ACC112 (cell line): ENCODE data around the gene FAM72A.
A peak's percentile ranks its signal among the peaks of the same experiment; 100 is the strongest.
"Not testable (repeated sequence)": the region's sequence is repeated elsewhere in the genome, so short reads cannot be mapped to it uniquely, and the experiment has no call there.

Experiments used
- H2AFZ ChIP-seq: fragments of 200-600 bp; sonication (generic); one replicate; pipeline ENCODE4 v1.6.0; 2017; ENCODE audit warnings: antibody characterized with exemption, low read length; ENCODE audit not compliant: unreplicated experiment
- H3K27ac ChIP-seq: fragments of 200-600 bp; sonication (generic); 2 replicates; pipeline ENCODE4 v1.5.1; 2014; ENCODE audit warnings: low read depth, mild to moderate bottlenecking, antibody characterized with exemption, low read length, moderate library complexity
- H3K27me3 ChIP-seq: fragments of 200-600 bp; sonication (generic); 2 replicates; pipeline ENCODE4 v1.6.1; 2014; ENCODE audit warnings: mild to moderate bottlenecking, antibody characterized with exemption, low read length, moderate library complexity, mixed read lengths; ENCODE audit not compliant: insufficient read depth
- H3K36me3 ChIP-seq: fragments of 200-600 bp; sonication (generic); 2 replicates; pipeline ENCODE4 v1.6.1; 2016; ENCODE audit warnings: mild to moderate bottlenecking, antibody characterized with exemption, low read length, moderate library complexity, mixed read lengths; ENCODE audit not compliant: insufficient read depth
- H3K4me1 ChIP-seq: fragments of 200-600 bp; sonication (generic); one replicate; pipeline ENCODE4 v1.6.1; 2016; ENCODE audit warnings: low read length, mixed read lengths; ENCODE audit not compliant: insufficient read depth, unreplicated experiment, control insufficient read depth
- H3K4me3 ChIP-seq: fragments of 200-600 bp; sonication (generic); 2 replicates; pipeline ENCODE4 v1.5.1; 2014; ENCODE audit warnings: mild to moderate bottlenecking, low read depth, low read length
- H3K79me2 ChIP-seq: fragments of 200-600 bp; sonication (generic); one replicate; pipeline ENCODE4 v1.6.0; 2016; ENCODE audit warnings: low read length; ENCODE audit not compliant: control insufficient read depth, unreplicated experiment, insufficient read depth

The FAM72A gene

GRCh38 chr1:206210802-206211201, 8.2 kb upstream of the FAM72A start:
- H3K4me3 ChIP-seq, H3K79me2 ChIP-seq, H3K27ac ChIP-seq, H3K27me3 ChIP-seq, H3K4me1 ChIP-seq, H3K36me3 ChIP-seq, H2AFZ ChIP-seq: not testable (repeated sequence)

DNA sequence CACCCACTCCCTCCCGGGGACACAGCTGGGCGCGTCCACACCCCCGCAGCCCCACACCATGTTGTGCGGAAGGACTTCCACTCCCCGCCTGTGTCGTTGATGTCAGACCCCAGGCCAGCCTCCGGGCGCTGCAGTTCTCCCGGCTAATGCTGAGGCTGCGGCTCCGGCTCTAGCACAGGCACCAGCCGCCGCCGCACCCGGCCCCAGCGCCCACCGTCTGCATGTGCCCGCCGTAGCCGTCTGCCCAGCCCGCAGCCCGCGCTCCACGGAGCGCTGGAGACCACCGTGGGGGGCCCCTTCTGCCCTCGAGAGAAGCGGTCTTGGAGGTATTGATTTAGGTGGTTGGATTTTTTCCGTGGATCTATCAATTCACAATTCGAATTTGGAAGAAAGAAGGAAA, 2.9 kb upstream of the FAM72A start:
- H3K27me3 ChIP-seq, H2AFZ ChIP-seq: not testable (repeated sequence)

DNA sequence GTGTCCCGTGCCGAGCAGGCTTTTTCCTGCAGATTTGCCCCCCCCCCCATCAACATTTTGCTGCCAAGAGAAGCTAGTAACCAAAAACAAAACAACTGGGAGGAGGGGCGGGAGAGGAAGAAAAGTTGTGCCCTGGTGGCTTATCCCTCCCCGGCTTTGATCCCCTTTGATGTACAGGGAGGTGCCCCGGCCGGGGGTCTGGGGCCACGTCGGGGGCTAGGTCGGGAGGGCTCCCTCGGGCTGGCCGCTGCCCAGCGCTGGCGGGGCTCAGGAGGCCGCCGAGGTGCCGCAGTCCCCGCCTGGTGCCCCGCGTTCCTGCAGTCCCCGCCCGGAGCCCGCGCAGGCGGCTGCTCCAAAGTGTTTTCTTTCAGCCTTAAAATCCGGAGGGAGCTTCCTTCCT, 2.2 kb upstream of the FAM72A start:
- not testable (repeated sequence) for H3K4me1 ChIP-seq, H3K79me2 ChIP-seq, H3K36me3 ChIP-seq, H2AFZ ChIP-seq, H3K27me3 ChIP-seq
- peak overlapping the region; percentile 39; the same call in 1 of the 2 replicates for H3K27ac ChIP-seq
- peak overlapping the region; percentile 73 for H3K4me3 ChIP-seq

More for the DNA sequence above, 2.9 kb upstream of the FAM72A start:
- H3K4me3 ChIP-seq, result peak overlapping the region; percentile 45; the same call in 1 of the 2 replicates
- H3K27ac ChIP-seq, H3K36me3 ChIP-seq, H3K4me1 ChIP-seq, H3K79me2 ChIP-seq: not testable (repeated sequence)

GRCh38 chr1:206204159-206204511, 1.5 kb upstream of the FAM72A start:
- H3K79me2 ChIP-seq, H2AFZ ChIP-seq, H3K4me1 ChIP-seq, H3K27me3 ChIP-seq, H3K36me3 ChIP-seq, H3K27ac ChIP-seq: not testable (repeated sequence)
- H3K4me3 ChIP-seq, result peak overlapping the region; percentile 61

DNA sequence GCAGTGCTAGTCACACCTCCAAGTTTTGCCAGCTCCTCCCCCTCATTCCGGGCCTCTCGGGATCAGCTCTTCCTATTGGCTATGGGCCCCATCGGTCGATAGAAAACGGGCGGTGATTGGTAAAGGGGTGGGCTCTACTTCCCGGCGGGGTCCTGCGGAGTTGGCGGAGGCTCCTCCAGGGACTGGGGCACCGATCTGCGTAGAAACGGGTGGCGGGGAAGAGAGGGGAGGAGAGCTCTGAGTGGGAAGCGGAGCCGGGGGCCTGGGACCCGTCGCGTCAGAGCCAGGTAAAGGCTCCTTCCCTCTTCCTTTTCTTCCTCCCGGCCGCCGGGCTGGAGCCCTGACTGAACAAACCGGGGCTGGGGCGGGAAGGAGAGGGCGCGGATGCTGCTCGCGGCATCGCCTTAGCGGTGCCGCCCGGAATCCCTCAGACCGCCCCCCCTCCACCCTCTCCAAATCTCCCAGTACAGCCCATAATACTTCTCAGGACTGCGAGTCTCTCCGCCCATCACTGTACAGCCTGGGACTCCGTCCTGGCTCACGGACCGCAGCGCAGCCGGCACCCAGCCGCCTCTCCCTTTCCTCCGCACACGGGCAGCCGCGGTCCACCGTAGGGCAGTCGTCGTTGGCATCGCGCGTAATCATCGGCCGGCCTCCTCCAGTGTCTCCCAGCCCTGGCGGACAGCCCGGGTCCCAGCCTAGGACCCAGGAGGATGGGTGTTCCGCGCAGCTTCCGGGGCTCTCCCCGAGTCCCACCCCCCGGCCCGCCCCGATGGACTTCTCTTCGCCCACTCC, 922 bp upstream of the FAM72A start, which contains the start of gene SRGAP2:
SRGAP2 (plus strand) TSS at position 178 of the 795 bp plus-strand sequence. CDS start 2,430 bp downstream, outside the sequence.
- not testable (repeated sequence) for H2AFZ ChIP-seq, H3K27me3 ChIP-seq, H3K36me3 ChIP-seq, H3K79me2 ChIP-seq, H3K4me1 ChIP-seq
- peak within 1 kb of the TSS; percentile 72 for H3K4me3 ChIP-seq
- peak within 1 kb of the TSS; percentile 66 for H3K27ac ChIP-seq

- H3K27ac ChIP-seq, H3K36me3 ChIP-seq, H3K27me3 ChIP-seq, H2AFZ ChIP-seq, H3K4me1 ChIP-seq, H3K79me2 ChIP-seq, H3K4me3 ChIP-seq: not testable (repeated sequence)
These were observed 5.8 kb downstream of the FAM72A start for GRCh38 chr1:206196748-206197424.

DNA sequence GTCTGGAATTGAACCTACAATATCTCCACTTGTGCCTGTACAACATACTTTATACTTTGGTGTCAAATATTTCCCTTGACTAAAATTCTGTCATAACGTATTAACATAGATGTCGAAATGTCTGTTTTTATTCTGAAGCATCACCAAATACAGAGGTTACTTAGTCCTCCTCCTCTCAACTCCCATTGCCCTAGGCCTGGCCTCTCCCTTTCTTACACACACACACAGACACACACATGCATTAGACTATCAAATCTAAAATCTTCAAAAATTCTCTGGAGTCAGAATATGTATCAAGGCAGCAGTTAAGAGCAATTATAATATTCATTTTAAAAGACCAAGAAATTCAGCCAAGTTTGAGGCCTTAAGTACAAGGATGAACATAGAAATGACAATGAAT, 7.5 kb downstream of the FAM72A start:
- not testable (repeated sequence) for H3K4me1 ChIP-seq, H3K36me3 ChIP-seq, H3K27me3 ChIP-seq, H3K4me3 ChIP-seq, H3K79me2 ChIP-seq, H3K27ac ChIP-seq, H2AFZ ChIP-seq

DNA sequence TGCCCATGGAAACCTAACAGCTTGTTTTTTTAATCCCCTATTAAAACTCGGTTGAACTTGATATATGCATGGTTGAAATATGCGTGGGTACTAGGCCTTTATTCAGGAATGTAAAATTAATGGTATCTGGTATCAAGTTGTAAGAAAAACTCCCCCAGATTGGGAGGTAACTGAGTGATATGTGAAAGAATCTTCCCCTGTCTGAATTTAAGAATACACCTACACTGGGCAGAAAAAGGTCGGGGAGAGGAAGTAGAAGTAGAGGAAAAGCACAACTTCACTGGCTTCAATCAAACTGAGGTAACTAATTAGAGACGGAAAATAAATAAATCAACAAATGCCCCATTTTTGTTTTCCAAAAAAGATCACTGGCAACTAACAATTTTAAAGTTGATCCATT, 15.8 kb downstream of the FAM72A start:
- H3K27ac ChIP-seq, H3K79me2 ChIP-seq, H3K36me3 ChIP-seq, H2AFZ ChIP-seq, H3K27me3 ChIP-seq, H3K4me3 ChIP-seq, H3K4me1 ChIP-seq: not testable (repeated sequence)

GRCh38 chr1:206185778-206186177, 16.9 kb downstream of the FAM72A start:
- not testable (repeated sequence) for H3K27me3 ChIP-seq, H3K4me1 ChIP-seq, H2AFZ ChIP-seq, H3K4me3 ChIP-seq, H3K36me3 ChIP-seq, H3K27ac ChIP-seq, H3K79me2 ChIP-seq

DNA sequence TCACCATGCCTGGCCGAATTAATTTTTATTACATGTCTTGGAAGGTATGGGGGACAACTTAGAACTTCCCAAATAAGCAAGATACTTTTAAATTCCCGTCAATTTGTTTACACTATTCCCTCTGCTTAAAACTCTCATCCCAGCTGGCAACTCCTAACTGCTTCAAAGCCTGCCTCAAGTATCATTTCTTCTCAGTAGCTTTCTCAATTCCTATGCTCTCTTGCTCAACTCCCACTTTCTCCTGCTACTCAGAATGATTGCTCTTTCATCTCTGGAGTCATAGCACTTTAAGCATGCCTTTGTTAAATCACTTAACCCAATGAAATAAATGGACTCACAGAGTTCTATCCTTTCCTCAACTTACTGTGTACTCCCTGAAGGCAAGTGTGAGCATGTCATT, 18.9 kb downstream of the FAM72A start:
- not testable (repeated sequence) for H3K79me2 ChIP-seq, H3K4me1 ChIP-seq, H3K36me3 ChIP-seq, H3K27ac ChIP-seq, H3K27me3 ChIP-seq, H2AFZ ChIP-seq, H3K4me3 ChIP-seq
